Measurements from ENCODE around the gene TRIM38.
A peak's percentile ranks its signal among the peaks of the same experiment; 100 is the strongest.
"Not testable (repeated sequence)": the region's sequence is repeated elsewhere in the genome, so short reads cannot be mapped to it uniquely, and the experiment has no call there.

TRIM38 gene

DNA sequence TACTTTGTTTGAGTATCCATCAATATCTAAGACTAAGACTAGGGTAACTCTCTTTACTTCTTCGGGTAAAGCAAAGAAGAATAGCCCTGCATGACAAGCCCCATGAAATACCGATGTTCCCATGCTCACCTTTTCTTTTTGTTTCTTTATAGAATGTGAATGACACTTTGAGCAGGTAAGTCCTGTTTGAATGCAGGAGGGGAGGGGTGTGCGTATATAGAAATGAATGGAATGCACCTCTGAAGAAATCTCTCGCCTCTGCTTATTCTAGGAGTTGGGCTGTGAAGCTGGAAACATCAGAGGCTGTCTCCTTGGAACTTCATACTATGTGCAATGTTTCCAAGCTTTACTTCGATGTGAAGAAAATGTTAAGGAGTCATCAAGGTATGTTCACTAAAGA lies 10.3 kb downstream of the TRIM38 start:
- DNase-seq = no peak

GRCh38 chr6:25973923-25974555 lies 11.4 kb downstream of the TRIM38 start:
- no peak for DNase-seq

DNA sequence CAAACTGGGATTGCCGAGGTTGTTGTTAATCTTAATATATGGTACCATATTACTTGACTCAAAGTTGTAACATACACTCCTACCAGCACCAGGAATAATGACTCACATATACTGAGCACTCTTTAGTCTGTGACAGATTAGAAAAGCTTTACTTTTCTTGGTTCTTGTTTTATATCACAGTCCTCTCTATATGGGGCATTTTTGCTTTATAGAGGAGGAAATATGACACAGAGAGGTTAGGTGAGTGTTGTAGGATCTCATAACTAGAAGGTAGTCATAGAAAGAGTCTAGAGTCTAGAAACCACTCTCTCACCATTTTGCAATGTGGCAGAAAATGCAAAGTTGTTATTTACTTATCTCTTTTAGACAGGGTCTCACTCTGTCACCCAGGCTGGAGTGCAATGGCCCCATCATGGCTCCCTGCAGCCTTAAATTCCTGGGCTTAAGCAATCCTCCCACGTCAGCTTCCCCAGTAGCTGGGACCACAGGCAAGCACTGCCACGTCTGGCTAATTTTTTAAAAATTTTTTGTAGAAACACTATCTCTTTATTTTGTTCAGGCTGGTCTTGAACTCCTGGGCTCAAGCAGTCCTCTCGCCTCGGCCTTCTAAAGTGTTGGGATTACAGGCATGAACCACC lies 13.4 kb downstream of the TRIM38 start:
- no peak for DNase-seq

DNA sequence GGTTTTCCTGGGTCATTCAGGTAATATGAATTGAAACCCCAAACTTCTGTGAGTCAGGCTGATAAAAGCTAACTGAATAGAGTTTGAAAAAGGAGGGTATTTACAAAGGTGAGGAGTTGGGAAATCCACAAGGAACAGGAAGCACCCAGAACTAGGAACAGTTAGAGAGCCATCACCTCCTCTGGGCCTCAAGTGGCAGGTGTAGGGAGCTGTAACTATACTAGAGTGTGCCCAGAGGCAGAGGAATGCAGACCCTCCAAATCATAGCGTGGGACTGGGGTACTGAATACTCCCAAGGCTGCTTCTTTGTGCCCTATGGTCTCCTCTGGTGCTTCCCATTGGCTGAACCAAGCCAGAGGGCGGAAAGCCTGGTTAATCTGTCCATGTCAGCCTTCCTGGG lies 18.3 kb downstream of the TRIM38 start:
- DNase-seq = no peak

DNA sequence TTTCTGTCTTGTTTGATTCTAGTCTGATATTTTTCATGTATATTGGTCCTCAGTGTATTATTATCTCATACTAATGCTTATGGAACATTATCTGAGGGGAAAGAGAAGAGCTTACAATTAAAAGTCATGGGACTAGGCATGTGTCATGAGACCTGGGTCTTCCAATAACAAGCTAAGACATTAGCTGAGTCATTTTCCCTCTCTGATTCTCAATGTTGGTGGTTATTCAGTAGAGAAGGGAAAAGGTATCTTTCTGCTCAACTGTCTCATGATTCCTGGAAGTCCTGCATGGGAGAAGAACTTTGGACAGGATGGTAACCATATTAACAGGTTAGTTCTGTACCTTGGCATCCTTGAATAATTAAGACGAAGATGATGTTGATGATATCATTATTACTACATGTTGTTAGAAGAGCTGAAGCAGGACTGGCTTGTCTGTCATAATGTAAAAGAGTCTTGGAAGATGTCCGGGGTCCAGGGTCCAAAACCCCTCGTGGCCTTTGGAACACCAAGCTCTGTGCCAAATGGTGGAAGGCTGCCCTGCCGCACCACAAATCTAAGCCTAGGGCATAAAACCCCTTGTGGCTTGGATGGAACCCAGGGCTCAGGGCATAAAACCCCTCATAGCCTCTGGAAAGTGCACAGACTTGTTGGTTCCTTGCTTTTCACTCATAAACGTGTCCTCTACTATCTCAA lies 19.1 kb downstream of the TRIM38 start:
- no peak for DNase-seq

GRCh38 chr6:25984265-25984664 lies 21.7 kb downstream of the TRIM38 start:
- DNase-seq = no peak

GRCh38 chr6:25987845-25988244 lies 25.2 kb downstream of the TRIM38 start:
- no peak for DNase-seq

GRCh38 chr6:25990172-25990873 lies 27.7 kb downstream of the TRIM38 start:
- no peak for DNase-seq

DNA sequence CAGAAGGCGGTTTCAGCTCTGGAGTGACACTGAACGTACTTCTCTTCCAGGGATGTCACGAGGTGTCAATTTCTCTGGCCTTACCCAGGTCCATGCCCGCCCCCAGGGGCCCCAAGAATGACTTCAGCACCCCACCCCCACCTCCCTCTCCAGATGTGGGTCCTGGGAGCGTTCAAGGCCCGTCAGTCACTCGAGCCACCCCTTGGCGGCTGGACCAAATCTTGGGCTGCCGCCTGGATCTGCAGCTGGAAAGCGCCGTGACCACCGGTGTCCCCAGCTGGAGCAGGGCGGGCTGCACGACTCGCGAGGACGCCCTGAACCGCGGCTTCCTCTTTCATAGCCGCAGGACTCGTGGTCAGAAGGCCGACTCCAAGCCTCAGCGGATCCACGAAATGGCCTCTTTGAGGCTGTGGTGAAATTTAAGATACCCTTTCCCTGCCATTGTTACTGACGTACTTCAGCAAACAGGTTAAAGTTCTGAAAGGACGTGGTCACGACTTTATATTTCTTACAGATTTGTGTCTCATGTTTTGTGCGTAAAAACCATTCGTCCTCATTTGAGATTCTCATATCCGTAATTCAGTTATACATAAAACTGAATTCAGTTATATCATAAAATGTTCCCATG lies 29.3 kb downstream of the TRIM38 start:
- peak; percentile 64 to 73 for DNase-seq

- peak; percentile 85 to 92 for DNase-seq
Measured at GRCh38 chr6:25992413-25993340, 30.1 kb downstream of the TRIM38 start.

- not testable (repeated sequence) for DNase-seq
Measured at GRCh38 chr6:25993341-25993684, 30.7 kb downstream of the TRIM38 start.

- DNase-seq = peak in 1 of 2 experiments; percentile 14
Measured at GRCh38 chr6:25995507-25995906, 32.9 kb downstream of the TRIM38 start.

DNA sequence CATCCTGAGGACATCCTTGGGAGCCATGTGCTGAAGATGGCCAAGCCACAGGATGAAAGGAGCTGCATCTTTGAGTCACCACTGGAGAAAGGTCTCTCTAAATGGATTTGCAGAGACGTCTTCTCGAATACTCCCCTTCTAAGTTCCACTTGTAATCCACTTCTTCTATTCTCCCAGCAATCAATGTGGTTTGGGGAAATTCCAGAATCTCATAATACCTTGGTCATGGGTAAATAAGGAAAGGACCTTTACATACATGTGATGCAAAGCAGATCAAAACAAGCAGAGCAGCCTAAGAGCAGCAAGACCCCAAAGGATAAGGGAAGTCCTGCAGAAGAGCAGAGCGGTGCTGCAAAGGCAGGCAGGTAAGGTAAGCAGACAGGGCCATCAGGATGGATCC lies 35.3 kb downstream of the TRIM38 start:
- DNase-seq = no peak

DNA sequence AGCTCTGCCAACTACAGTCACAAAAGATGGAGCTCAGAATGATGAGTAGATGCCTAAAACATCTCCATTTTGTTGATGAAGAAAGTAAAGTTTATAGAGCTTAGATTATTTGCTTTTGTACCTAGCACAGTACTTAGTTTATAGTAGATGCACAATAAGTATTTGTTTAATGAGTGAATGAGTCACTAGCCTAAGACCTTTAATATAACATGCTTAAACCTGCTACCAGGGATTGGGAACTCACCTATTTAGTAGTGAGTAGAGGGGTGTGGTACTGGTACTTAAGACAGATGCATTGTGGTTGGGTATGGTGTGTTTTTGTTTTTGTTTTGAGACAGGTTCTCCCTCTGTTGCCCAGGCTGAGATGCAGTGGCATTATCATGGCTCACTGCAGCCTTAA lies 35.8 kb downstream of the TRIM38 start:
- DNase-seq = no peak

GRCh38 chr6:25999225-25999624 lies 36.6 kb downstream of the TRIM38 start:
- DNase-seq = not testable (repeated sequence)

DNA sequence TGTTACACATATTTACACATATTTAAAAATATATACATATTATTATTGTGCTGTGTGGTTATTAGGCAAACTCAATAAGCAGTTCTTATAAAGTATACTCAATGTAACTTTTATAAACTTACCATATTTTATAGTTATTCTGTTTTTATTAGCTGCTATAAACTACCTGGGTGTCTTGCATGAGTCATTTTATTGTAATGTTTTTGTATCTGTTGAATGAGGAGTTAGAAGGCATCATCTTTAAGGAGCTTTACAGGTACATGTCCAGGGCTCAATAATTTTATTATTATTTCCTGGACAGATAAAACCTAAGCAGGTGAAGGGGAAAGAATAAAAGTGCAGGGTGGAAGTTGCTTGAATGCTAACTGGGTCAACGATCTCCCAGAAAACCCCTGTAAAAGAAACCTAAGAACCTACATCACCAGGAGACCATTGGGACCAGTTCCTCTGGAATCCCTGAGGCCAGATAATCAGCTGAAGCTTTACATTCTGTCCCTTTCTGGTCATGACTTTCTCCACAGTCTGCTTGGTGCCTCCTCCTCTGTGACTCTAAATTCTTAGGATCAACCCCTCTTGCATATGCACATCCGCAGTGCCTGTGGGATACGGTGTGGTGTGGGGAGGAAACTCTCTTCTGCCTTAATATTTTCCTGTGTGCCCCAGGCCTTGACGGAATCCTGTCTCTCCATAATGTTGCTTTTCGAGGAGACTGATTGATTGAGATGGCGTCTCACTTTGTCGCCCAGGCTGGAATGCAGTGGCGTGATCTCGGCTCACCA lies 38.0 kb downstream of the TRIM38 start:
- no peak for DNase-seq

DNA sequence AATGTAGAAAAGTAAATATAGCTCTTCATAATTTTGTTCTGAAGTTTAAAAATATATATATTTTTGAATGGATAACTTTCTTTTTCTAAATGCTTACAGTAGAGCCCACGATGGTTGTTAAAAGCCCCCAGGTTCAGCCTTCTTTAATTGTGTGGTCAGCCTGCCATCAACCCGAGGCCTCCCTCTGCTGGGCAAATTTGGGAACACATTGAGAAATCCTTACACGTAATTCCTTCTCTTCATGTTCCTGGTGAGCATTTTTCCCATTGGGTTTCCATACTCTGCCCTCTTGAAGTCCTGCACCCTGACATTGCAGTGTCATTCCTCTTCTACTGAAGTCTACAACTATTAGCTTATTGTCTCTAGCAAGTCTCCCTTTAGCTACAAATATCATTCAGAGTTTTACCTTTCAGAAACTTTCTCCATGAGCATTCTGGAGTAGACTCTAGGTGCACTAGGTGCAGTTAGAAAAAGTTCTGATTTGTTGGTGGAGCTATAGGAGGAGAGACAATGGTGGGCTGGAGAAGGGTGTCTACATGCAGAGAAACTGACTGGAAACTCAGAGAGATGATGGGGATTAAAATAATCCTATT lies 40.6 kb downstream of the TRIM38 start:
- DNase-seq = peak; percentile 44 to 59

DNA sequence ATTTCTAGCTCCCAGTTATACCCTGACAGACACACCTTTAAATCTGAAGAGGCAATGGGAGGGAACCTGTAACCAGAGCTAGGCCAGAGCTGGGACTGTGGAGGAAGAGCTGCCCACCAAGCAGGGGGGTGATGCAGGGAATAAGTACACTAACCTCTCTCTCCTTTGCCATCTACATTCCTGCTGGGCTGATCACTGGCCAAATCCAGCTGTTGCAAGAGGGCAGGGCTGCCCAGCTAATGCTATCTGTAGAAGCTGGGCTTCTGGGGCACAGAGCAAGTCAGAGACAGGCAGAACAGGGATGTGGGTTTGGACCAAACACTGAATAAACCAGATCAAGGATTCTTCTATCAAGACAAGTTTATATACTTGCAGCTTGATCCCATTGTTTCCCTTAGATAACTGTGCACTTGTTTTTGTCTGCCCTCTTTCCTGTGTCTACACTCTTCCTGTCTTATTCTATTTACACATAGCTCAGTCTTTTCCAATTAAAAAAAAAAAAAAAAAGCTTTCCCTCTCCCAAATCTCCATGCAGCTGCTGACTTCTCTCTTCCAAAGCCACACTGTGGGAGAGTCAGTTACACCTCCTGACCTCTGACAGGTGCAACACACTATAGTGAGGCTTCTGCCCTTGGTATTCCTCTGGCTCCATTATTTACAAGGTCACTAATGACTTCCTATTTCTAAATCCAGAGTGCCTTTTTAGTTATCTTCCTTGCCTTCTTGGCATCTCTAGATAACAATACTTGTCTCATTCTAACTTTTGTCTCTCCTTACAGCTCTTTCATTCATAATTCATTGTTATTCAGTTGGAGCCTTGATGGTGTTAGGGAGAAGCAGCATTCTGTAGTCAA lies 43.7 kb downstream of the TRIM38 start:
- no peak for DNase-seq

DNA sequence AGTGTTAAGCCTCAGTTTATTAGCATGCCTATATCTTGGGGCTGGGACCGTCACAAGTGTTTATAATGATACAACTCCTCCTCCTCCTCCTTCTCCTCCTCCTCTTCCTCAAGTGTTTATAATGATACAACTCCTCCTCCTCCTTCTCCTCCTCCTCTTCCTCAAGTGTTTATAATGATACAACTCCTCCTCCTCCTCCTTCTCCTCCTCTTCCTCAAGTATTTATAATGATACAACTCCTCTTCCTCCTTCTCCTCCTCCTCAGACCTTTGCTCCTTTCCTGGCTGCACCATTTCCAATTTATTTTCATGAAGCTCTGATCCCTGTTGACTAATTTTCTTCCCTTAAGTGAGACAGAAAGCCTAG lies 44.3 kb downstream of the TRIM38 start:
- not testable (repeated sequence) for DNase-seq

- no peak for DNase-seq
Measured at GRCh38 chr6:26008470-26008869, 45.9 kb downstream of the TRIM38 start.
